GM20431 (cell line): ENCODE data around the gene CIB4.
"Not testable (repeated sequence)": the region's sequence is repeated elsewhere in the genome, so short reads cannot be mapped to it uniquely, and the experiment has no call there.

ENCODE experiments used
- in situ Hi-C: fragments of 300-500 bp; cut with MseI, MboI; formaldehyde crosslinking; loops from one replicate; pipeline ENCODE4 v1.15.0; 2020; ENCODE audit warnings: low sequenced_read_pairs; ENCODE audit not compliant: unreplicated experiment

Gene CIB4

GRCh38 chr2:26576565-26577441 lies 64.4 kb downstream of the CIB4 start:
- in situ Hi-C loops, result no loop called here

DNA sequence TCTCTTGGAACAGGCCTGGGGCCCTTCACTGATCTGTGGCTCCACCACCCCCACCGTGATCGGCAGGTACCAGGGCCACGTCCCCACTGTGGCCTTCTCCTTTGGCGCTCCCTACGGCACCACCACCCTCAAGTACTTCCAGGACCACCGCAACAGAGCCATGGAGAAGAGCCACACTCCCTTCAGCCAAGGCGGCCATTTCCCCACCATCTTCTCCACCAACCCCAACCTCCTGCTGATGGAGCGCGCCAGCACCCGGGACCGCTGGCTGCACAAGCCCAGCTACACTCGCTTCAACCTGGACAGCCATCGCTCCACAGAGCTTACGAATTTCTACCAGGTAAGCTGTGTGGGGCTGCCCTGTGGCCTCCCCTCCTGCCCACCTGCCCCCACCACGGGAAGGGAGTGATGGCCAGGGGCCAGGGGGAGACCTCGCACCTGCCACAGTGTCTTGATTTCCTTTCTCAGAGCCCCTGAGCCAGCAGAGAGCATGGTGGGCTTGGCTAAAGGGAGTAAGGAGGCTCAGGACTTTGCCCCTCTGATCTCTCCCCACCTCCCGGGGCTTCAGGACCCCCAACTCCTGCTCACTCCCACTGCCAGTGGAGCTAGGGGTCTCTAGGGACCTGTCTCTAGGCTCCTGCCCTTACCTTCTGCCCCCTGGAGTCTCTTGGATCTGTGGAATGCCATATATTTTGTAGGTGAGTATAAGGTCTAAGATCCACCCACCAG lies 65.2 kb downstream of the CIB4 start:
- in situ Hi-C loops, result no loop called here

DNA sequence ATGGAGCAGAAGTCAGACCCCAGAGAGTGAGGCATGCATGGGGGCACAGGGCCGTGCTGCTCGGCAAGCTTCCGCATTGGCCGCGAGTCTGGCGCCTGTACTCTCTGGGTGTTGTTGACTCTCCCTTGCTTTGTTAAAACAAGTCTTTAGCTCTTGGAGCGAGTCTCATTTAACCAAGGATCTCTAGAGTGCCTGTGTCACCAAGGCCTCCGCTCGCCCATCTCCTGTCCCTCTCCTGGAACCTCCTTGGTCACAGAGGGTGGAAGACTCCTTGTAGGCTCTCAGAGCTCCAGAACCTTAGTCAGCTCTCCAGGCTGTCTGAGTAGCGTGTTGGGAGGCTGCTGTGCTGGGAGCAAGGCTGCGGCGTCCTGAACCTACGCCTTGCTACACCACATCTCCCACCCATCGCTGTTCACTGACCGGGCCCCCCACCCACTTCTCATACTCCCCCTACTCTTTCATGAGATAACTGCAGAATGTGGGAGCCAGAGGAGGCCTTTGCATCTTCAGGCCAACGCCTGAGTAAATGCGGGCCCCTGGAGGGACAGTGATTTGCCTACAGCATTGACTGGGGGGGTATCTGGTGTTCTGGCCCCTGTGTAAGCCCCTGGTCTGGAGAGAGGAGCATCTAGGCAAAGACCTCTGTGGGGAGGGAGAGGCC lies 66.1 kb downstream of the CIB4 start:
- in situ Hi-C loops, result no loop called here

- in situ Hi-C loops, result no loop called here
Observed at GRCh38 chr2:26574066-26574899, 66.9 kb downstream of the CIB4 start.

GRCh38 chr2:26573241-26573925 lies 67.8 kb downstream of the CIB4 start:
- in situ Hi-C loops, result no loop called here

- in situ Hi-C loops, result no loop called here
Observed at GRCh38 chr2:26572591-26572990, 68.6 kb downstream of the CIB4 start.

GRCh38 chr2:26571316-26571715 lies 69.8 kb downstream of the CIB4 start:
- in situ Hi-C loops, result no loop called here

DNA sequence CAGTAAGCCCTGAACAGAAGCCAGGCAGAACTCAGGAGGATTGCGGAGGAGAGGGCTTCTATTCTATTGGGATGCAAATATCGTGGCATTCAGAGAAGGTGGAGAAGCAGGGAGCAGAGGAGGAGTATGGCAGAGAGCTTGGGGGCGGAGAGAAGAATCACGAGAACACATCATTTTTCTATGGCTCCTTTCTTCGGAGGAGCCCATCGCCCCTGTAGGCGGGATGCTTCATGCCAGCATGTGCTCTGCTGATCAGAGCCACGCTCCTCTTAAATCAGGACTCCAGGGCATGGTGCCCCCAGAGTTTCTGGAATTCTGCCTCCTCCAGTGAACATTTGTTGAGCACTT lies 71.1 kb downstream of the CIB4 start:
- in situ Hi-C loops, result no loop called here

DNA sequence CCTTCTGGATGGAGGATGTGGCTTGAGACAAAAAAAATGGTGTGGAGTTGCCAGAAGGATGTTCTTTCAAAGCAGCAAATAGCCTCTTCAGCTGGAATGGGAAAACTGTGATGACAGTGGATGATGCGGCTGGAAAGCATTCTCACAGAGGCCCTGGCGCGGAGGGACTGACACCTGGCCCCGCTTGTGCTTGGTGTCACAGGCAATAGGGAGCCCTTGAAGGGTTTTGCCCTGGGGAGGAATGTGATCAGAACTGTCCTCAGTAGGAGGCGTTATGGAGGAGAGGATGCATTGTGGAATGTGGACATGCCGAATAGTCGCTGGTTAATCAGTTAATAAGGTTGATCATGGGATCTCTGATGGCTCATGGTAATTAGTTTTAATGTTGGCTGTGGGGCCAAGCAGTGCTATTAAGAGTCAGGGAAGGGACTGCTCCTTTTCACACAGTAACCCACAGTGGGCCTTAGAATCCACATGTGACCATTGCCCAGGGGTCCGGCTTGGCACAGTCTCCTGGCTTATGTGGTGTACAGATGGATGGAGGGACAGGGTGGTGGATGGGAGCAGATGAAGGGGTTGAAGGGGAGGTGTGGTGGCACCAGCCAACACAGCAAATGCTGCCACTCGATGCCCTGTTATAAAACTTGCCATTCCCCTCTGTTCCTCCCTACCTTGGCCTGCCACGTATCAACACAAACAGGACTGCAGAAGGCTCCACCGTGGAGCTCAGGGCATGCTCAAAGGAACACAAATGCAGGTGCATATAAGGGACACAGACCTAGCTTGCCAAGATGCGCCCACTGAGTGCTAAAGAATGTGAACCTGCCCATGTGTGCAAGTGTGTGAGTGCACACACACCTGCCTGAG lies 71.7 kb downstream of the CIB4 start:
- in situ Hi-C loops, result no loop called here

GRCh38 chr2:26568076-26568890 lies 72.9 kb downstream of the CIB4 start:
- in situ Hi-C loops, result no loop called here

GRCh38 chr2:26567534-26567933 lies 73.6 kb downstream of the CIB4 start:
- in situ Hi-C loops, result no loop called here

GRCh38 chr2:26566731-26567130 lies 74.4 kb downstream of the CIB4 start:
- in situ Hi-C loops, result not testable (repeated sequence)

DNA sequence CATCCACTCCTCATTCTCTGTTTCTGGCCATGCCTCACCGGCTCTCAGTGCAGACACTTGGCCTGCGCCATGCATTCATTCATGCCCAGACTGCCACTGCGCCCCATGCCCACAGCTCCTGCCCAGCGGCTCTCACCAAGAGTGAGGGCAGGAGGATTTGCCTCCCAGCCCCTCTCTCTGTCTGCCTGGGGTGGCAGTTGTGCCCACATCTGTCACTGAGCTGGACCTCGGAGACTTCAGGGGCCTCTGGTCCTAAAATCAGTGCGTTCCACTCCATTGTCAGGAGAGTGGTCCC lies 75.1 kb downstream of the CIB4 start:
- in situ Hi-C loops, result no loop called here

DNA sequence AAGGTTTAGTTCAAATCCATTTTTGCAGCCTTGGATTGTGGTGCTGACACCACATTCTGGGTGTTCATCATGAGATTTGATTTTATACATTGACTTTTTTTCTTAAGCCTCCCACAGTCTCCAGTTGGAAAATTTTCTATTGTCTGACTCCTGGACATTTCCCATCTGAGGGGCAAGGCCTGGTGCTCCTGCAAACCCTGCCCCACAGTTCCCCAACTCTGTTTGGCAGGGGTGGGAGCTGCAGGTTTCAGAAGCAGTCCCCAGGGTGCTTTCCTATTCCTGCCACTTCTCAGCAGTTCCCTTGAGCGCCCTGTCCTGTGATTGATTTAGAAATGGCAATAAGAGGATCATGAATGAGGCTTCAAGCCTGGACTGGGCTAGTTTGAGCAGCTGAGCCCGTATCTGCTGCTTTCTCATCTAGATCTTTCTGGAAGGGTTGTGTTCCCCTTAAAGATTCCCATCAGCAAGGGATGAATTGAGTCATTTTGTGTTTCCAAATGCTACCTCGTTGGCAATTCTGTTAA lies 77.0 kb downstream of the CIB4 start:
- in situ Hi-C loops, result no loop called here

GRCh38 chr2:26563686-26564085 lies 77.5 kb downstream of the CIB4 start:
- in situ Hi-C loops, result no loop called here

- in situ Hi-C loops, result no loop called here
Observed at GRCh38 chr2:26562811-26563645, 78.1 kb downstream of the CIB4 start.
